ENCODE data around the gene ATG101.
A peak's percentile ranks its signal among the peaks of the same experiment; 100 is the strongest.

The ATG101 gene

GRCh38 chr12:52041695-52042123 is 28.1 kb upstream of the ATG101 start:
- no peak for DNase-seq (ENCODE audit: low read depth in 2 of 3, low spot score in 1 of 3)

GRCh38 chr12:52042706-52043385 is 26.9 kb upstream of the ATG101 start:
- DNase-seq (ENCODE audit: low read depth in 2 of 3, low spot score in 1 of 3): no peak

GRCh38 chr12:52043386-52044212 is 26.2 kb upstream of the ATG101 start:
- DNase-seq (ENCODE audit: low read depth in 2 of 3, low spot score in 1 of 3): no peak

GRCh38 chr12:52044292-52044983 is 25.3 kb upstream of the ATG101 start:
- no peak for DNase-seq (ENCODE audit: low read depth in 2 of 3, low spot score in 1 of 3)

- no peak for DNase-seq (ENCODE audit: low read depth in 2 of 3, low spot score in 1 of 3)
These were observed 24.0 kb upstream of the ATG101 start for GRCh38 chr12:52045794-52046199.

GRCh38 chr12:52046859-52047258 is 22.9 kb upstream of the ATG101 start:
- no peak for DNase-seq (ENCODE audit: low read depth in 2 of 3, low spot score in 1 of 3)

- DNase-seq (ENCODE audit: low read depth in 2 of 3, low spot score in 1 of 3): no peak
These were observed 20.5 kb upstream of the ATG101 start for GRCh38 chr12:52049286-52049685.

- no peak for DNase-seq (ENCODE audit: low read depth in 2 of 3, low spot score in 1 of 3)
These were observed 20.1 kb upstream of the ATG101 start for GRCh38 chr12:52049688-52050087.

GRCh38 chr12:52050116-52050757 is 19.5 kb upstream of the ATG101 start:
- DNase-seq (ENCODE audit: low read depth in 2 of 3, low spot score in 1 of 3): no peak

GRCh38 chr12:52050758-52051541 is 18.8 kb upstream of the ATG101 start, which contains the start of gene NR4A1:
Gene NR4A1 (plus strand): TSS chr12:52051442. CDS start chr12:52054329, 2,887 bp downstream.
- DNase-seq (ENCODE audit: low read depth in 2 of 3, low spot score in 1 of 3): peak; percentile 95 to 99 (median 98)

- DNase-seq (ENCODE audit: low read depth in 2 of 3, low spot score in 1 of 3): no peak
These were observed 17.2 kb upstream of the ATG101 start for GRCh38 chr12:52052468-52053186.

GRCh38 chr12:52053536-52054209 is 16.1 kb upstream of the ATG101 start:
- no peak for DNase-seq (ENCODE audit: low read depth in 2 of 3, low spot score in 1 of 3)

- DNase-seq (ENCODE audit: low read depth in 2 of 3, low spot score in 1 of 3): no peak
These were observed 15.4 kb upstream of the ATG101 start for GRCh38 chr12:52054231-52054832.

GRCh38 chr12:52054833-52055730 is 14.7 kb upstream of the ATG101 start:
- DNase-seq (ENCODE audit: low read depth in 2 of 3, low spot score in 1 of 3): no peak

- no peak for DNase-seq (ENCODE audit: low read depth in 2 of 3, low spot score in 1 of 3)
These were observed 13.8 kb upstream of the ATG101 start for GRCh38 chr12:52055731-52056711.

GRCh38 chr12:52056801-52057637 is 12.8 kb upstream of the ATG101 start:
- DNase-seq (ENCODE audit: low read depth in 2 of 3, low spot score in 1 of 3): no peak

Data from stimulated activated CD4-positive, alpha-beta T cell treated with anti-CD3 and anti-CD28 coated beads, Interleukin-12 subunit alpha, Interleukin-12 subunit beta, amount 100 ng/mL, for 48 hours (primary cell).